Measurements from ENCODE around the gene POU2AF3.
"Not testable (repeated sequence)": the region's sequence is repeated elsewhere in the genome, so short reads cannot be mapped to it uniquely, and the experiment has no call there.

The POU2AF3 gene

GRCh38 chr11:111283945-111284481 lies 14.3 kb upstream of the POU2AF3 start:
- H3K4me3 ChIP-seq (ENCODE audit: low read depth, low read length), result no peak overlapping the region
- DNase-seq (ENCODE audit: low read depth), result no peak
- TF ChIP-seq CTCF (IDR thresholded peaks at IDR 0.05; ENCODE audit: control insufficient read depth, extremely low read depth, insufficient read depth), result no peak

- DNase-seq (ENCODE audit: low read depth), result no peak
- no peak for TF ChIP-seq CTCF (IDR thresholded peaks at IDR 0.05; ENCODE audit: control insufficient read depth, extremely low read depth, insufficient read depth)
- no peak overlapping the region for H3K4me3 ChIP-seq (ENCODE audit: low read depth, low read length)
Measured at GRCh38 chr11:111285189-111286091, 12.9 kb upstream of the POU2AF3 start.

GRCh38 chr11:111291764-111292163 lies 6.6 kb upstream of the POU2AF3 start:
- no peak overlapping the region for H3K4me3 ChIP-seq (ENCODE audit: low read depth, low read length)
- DNase-seq (ENCODE audit: low read depth), result no peak
- TF ChIP-seq CTCF (IDR thresholded peaks at IDR 0.05; ENCODE audit: control insufficient read depth, extremely low read depth, insufficient read depth), result no peak

GRCh38 chr11:111292408-111292807 lies 5.9 kb upstream of the POU2AF3 start:
- not testable (repeated sequence) for DNase-seq (ENCODE audit: low read depth); H3K4me3 ChIP-seq (ENCODE audit: low read depth, low read length)

- DNase-seq (ENCODE audit: low read depth), result no peak
- H3K4me3 ChIP-seq (ENCODE audit: low read depth, low read length), result no peak overlapping the region
- no peak for TF ChIP-seq CTCF (IDR thresholded peaks at IDR 0.05; ENCODE audit: control insufficient read depth, extremely low read depth, insufficient read depth)
Measured at GRCh38 chr11:111296196-111296595, 2.1 kb upstream of the POU2AF3 start.

GRCh38 chr11:111297696-111298095 lies 650 bp upstream of the POU2AF3 start:
- no peak overlapping the region for H3K4me3 ChIP-seq (ENCODE audit: low read depth, low read length)
- DNase-seq (ENCODE audit: low read depth), result no peak
- no peak for TF ChIP-seq CTCF (IDR thresholded peaks at IDR 0.05; ENCODE audit: control insufficient read depth, extremely low read depth, insufficient read depth)

GRCh38 chr11:111299101-111300026 lies 1.0 kb downstream of the POU2AF3 start:
- H3K4me3 ChIP-seq (ENCODE audit: low read depth, low read length), result peak overlapping the region; percentile 25; the same call in 1 of the 2 replicates
- DNase-seq (ENCODE audit: low read depth), result no peak
- no peak for TF ChIP-seq CTCF (IDR thresholded peaks at IDR 0.05; ENCODE audit: control insufficient read depth, extremely low read depth, insufficient read depth)

All from LNCaP clone FGC (cell line).